ENCODE measurements around the gene SLK.

Gene SLK

GRCh38 chr10:104005172-104005863 is 38.4 kb downstream of the SLK start:
- DNase-seq (ENCODE audit: low read depth, low spot score) = no peak
- no peak overlapping the region for H3K9ac ChIP-seq (ENCODE audit: insufficient read length)
- H3K27ac ChIP-seq = 0 out of 2 replicates have a peak overlapping the region, but pooled peaks have one; percentile 13
- no peaks in the 10 kb centered on the region for H3K9me3 ChIP-seq (ENCODE audit: low read depth, low read length)
- H3K4me3 ChIP-seq = no peak overlapping the region
- no peak for TF ChIP-seq POLR2AphosphoS5 (IDR thresholded peaks at IDR 0.05; ENCODE audit: borderline replicate concordance, low read depth, low read length)
- TF ChIP-seq EZH2 (IDR thresholded peaks at IDR 0.05) = no peak
- no peak for TF ChIP-seq FOXP2 (optimal IDR thresholded peaks at IDR 0.05; ENCODE audit: control extremely low read depth, extremely low read length, insufficient read depth)
- H3K36me3 ChIP-seq (ENCODE audit: insufficient read depth, low read length) = peaks cover 22% of the 10 kb centered on the region; the same call in 1 of the 2 replicates

GRCh38 chr10:104011904-104012303 is 45.0 kb downstream of the SLK start:
- Histone ChIP-seq H3K9me3 (ENCODE audit: low read depth, low read length) (no peaks in the 10 kb centered on the region), H3K36me3 (ENCODE audit: insufficient read depth, low read length) (no peaks in the 10 kb centered on the region), H3K27ac (no peak overlapping the region), H3K4me3 (no peak overlapping the region), H3K9ac (ENCODE audit: insufficient read length) (no peak overlapping the region)
- TF ChIP-seq POLR2AphosphoS5 (IDR thresholded peaks at IDR 0.05; ENCODE audit: borderline replicate concordance, low read depth, low read length) = no peak
- TF ChIP-seq EZH2 (IDR thresholded peaks at IDR 0.05) = no peak
- TF ChIP-seq FOXP2 (optimal IDR thresholded peaks at IDR 0.05; ENCODE audit: control extremely low read depth, extremely low read length, insufficient read depth) = no peak
- no peak for DNase-seq (ENCODE audit: low read depth, low spot score)

GRCh38 chr10:104013489-104013888 is 46.5 kb downstream of the SLK start:
- Histone ChIP-seq H3K9ac (ENCODE audit: insufficient read length) (no peak overlapping the region), H3K4me3 (no peak overlapping the region), H3K9me3 (ENCODE audit: low read depth, low read length) (no peaks in the 10 kb centered on the region), H3K27ac (no peak overlapping the region), H3K36me3 (ENCODE audit: insufficient read depth, low read length) (no peaks in the 10 kb centered on the region)
- TF ChIP-seq EZH2 (IDR thresholded peaks at IDR 0.05) (no peak), FOXP2 (optimal IDR thresholded peaks at IDR 0.05; ENCODE audit: control extremely low read depth, extremely low read length, insufficient read depth) (no peak), POLR2AphosphoS5 (IDR thresholded peaks at IDR 0.05; ENCODE audit: borderline replicate concordance, low read depth, low read length) (no peak)
- DNase-seq (ENCODE audit: low read depth, low spot score) = no peak

GRCh38 chr10:104014176-104014575 is 47.2 kb downstream of the SLK start:
- DNase-seq (ENCODE audit: low read depth, low spot score) = no peak
- H3K9me3 ChIP-seq (ENCODE audit: low read depth, low read length) = no peaks in the 10 kb centered on the region
- TF ChIP-seq FOXP2 (optimal IDR thresholded peaks at IDR 0.05; ENCODE audit: control extremely low read depth, extremely low read length, insufficient read depth) (no peak), EZH2 (IDR thresholded peaks at IDR 0.05) (no peak), POLR2AphosphoS5 (IDR thresholded peaks at IDR 0.05; ENCODE audit: borderline replicate concordance, low read depth, low read length) (no peak)
- H3K9ac ChIP-seq (ENCODE audit: insufficient read length) = no peak overlapping the region
- H3K4me3 ChIP-seq = no peak overlapping the region
- no peak overlapping the region for H3K27ac ChIP-seq
- H3K36me3 ChIP-seq (ENCODE audit: insufficient read depth, low read length) = peaks cover 1% of the 10 kb centered on the region; the same call in 1 of the 2 replicates

GRCh38 chr10:104016661-104017060 is 49.7 kb downstream of the SLK start:
- no peak overlapping the region for H3K9ac ChIP-seq (ENCODE audit: insufficient read length)
- no peak overlapping the region for H3K27ac ChIP-seq

GRCh38 chr10:104018471-104018870 is 51.5 kb downstream of the SLK start:
- Histone ChIP-seq H3K27ac (no peak overlapping the region), H3K9me3 (ENCODE audit: low read depth, low read length) (no peaks in the 10 kb centered on the region), H3K36me3 (ENCODE audit: insufficient read depth, low read length) (peaks cover 20% of the 10 kb centered on the region), H3K9ac (ENCODE audit: insufficient read length) (no peak overlapping the region), H3K4me3 (no peak overlapping the region)
- TF ChIP-seq FOXP2 (optimal IDR thresholded peaks at IDR 0.05; ENCODE audit: control extremely low read depth, extremely low read length, insufficient read depth) (no peak), POLR2AphosphoS5 (IDR thresholded peaks at IDR 0.05; ENCODE audit: borderline replicate concordance, low read depth, low read length) (no peak), EZH2 (IDR thresholded peaks at IDR 0.05) (no peak)
- no peak for DNase-seq (ENCODE audit: low read depth, low spot score)

More at GRCh38 chr10:104016661-104017060, 49.7 kb downstream of the SLK start:
- TF ChIP-seq FOXP2 (optimal IDR thresholded peaks at IDR 0.05; ENCODE audit: control extremely low read depth, extremely low read length, insufficient read depth) = no peak
- no peak for TF ChIP-seq POLR2AphosphoS5 (IDR thresholded peaks at IDR 0.05; ENCODE audit: borderline replicate concordance, low read depth, low read length)
- no peak for TF ChIP-seq EZH2 (IDR thresholded peaks at IDR 0.05)
- Histone ChIP-seq H3K9me3 (ENCODE audit: low read depth, low read length) (no peaks in the 10 kb centered on the region), H3K4me3 (no peak overlapping the region), H3K36me3 (ENCODE audit: insufficient read depth, low read length) (peaks cover 18% of the 10 kb centered on the region)
- DNase-seq (ENCODE audit: low read depth, low spot score) = no peak

GRCh38 chr10:104020020-104020419 is 53.1 kb downstream of the SLK start:
- DNase-seq (ENCODE audit: low read depth, low spot score) = no peak
- Histone ChIP-seq H3K9me3 (ENCODE audit: low read depth, low read length) (no peaks in the 10 kb centered on the region), H3K36me3 (ENCODE audit: insufficient read depth, low read length) (peaks cover 26% of the 10 kb centered on the region), H3K9ac (ENCODE audit: insufficient read length) (no peak overlapping the region), H3K27ac (no peak overlapping the region), H3K4me3 (no peak overlapping the region)
- TF ChIP-seq EZH2 (IDR thresholded peaks at IDR 0.05) (no peak), POLR2AphosphoS5 (IDR thresholded peaks at IDR 0.05; ENCODE audit: borderline replicate concordance, low read depth, low read length) (no peak), FOXP2 (optimal IDR thresholded peaks at IDR 0.05; ENCODE audit: control extremely low read depth, extremely low read length, insufficient read depth) (no peak)

GRCh38 chr10:104021246-104021645 is 54.3 kb downstream of the SLK start:
- DNase-seq (ENCODE audit: low read depth, low spot score) = no peak
- H3K36me3 ChIP-seq (ENCODE audit: insufficient read depth, low read length) = peaks cover 26% of the 10 kb centered on the region
- TF ChIP-seq POLR2AphosphoS5 (IDR thresholded peaks at IDR 0.05; ENCODE audit: borderline replicate concordance, low read depth, low read length) = no peak
- TF ChIP-seq EZH2 (IDR thresholded peaks at IDR 0.05) = no peak
- no peak for TF ChIP-seq FOXP2 (optimal IDR thresholded peaks at IDR 0.05; ENCODE audit: control extremely low read depth, extremely low read length, insufficient read depth)

More at GRCh38 chr10:104021246-104021645, 54.3 kb downstream of the SLK start:
- H3K27ac ChIP-seq = no peak overlapping the region
- no peak overlapping the region for H3K4me3 ChIP-seq
- H3K9me3 ChIP-seq (ENCODE audit: low read depth, low read length) = no peaks in the 10 kb centered on the region
- H3K9ac ChIP-seq (ENCODE audit: insufficient read length) = no peak overlapping the region

Measured in SK-N-MC (cell line).